Islet of Langerhans (tissue), 1 donor: ENCODE measurements around the gene CFAP53.
"Not testable (repeated sequence)": the region's sequence is repeated elsewhere in the genome, so short reads cannot be mapped to it uniquely, and the experiment has no call there.

ENCODE experiments used
- FAIRE-seq: peaks from one replicate; lab custom pipeline; 2011; peaks lifted over from hg19 to GRCh38; lab: Jason Lieb, UNC

Gene CFAP53

GRCh38 chr18:50272568-50272967, 6.3 kb upstream of the CFAP53 start:
- FAIRE-seq = no peak

GRCh38 chr18:50268022-50268747, 1.9 kb upstream of the CFAP53 start:
- FAIRE-seq = no peak

GRCh38 chr18:50262977-50263376, 3.3 kb downstream of the CFAP53 start:
- FAIRE-seq = no peak

GRCh38 chr18:50250935-50251334, 15.4 kb downstream of the CFAP53 start:
- FAIRE-seq = no peak

GRCh38 chr18:50249576-50249975, 16.7 kb downstream of the CFAP53 start:
- no peak for FAIRE-seq

- FAIRE-seq = no peak
Measured at GRCh38 chr18:50247561-50247960, 18.7 kb downstream of the CFAP53 start.

- not testable (repeated sequence) for FAIRE-seq
Measured at GRCh38 chr18:50241768-50242167, 24.5 kb downstream of the CFAP53 start.

- no peak for FAIRE-seq
Measured at GRCh38 chr18:50240080-50240563, 26.2 kb downstream of the CFAP53 start.

GRCh38 chr18:50232419-50232818, 33.9 kb downstream of the CFAP53 start:
- FAIRE-seq = no peak

- FAIRE-seq = no peak
Measured at GRCh38 chr18:50231621-50232020, 34.7 kb downstream of the CFAP53 start.

- FAIRE-seq = not testable (repeated sequence)
Measured at GRCh38 chr18:50220249-50220648, 46.0 kb downstream of the CFAP53 start.

- FAIRE-seq = no peak
Measured at GRCh38 chr18:50218432-50219197, 47.7 kb downstream of the CFAP53 start.

GRCh38 chr18:50209311-50209710, 57.0 kb downstream of the CFAP53 start:
- no peak for FAIRE-seq

GRCh38 chr18:50207722-50208121, 58.6 kb downstream of the CFAP53 start:
- no peak for FAIRE-seq

- FAIRE-seq = peak; percentile 90
Measured at GRCh38 chr18:50203801-50204604, 62.3 kb downstream of the CFAP53 start.

- no peak for FAIRE-seq
Measured at GRCh38 chr18:50201476-50202018, 64.7 kb downstream of the CFAP53 start.

- no peak for FAIRE-seq
Measured at GRCh38 chr18:50199921-50200320, 66.4 kb downstream of the CFAP53 start.

GRCh38 chr18:50199346-50199855, 66.9 kb downstream of the CFAP53 start:
- no peak for FAIRE-seq

GRCh38 chr18:50196261-50196660, 70.0 kb downstream of the CFAP53 start:
- FAIRE-seq = no peak

- no peak for FAIRE-seq
Measured at GRCh38 chr18:50195689-50196088, 70.6 kb downstream of the CFAP53 start.

GRCh38 chr18:50194631-50195532, 71.4 kb downstream of the CFAP53 start, which contains the start of gene MYO5B:
Gene MYO5B (minus strand): TSS chr18:50195147. CDS start chr18:50194793, 354 bp downstream.
- FAIRE-seq = no peak
